Trophoblast cell (in vitro differentiated cells and primary cell): ENCODE results near the gene PITRM1.
A peak's percentile ranks its signal among the peaks of the same experiment; 100 is the strongest.

Experiments
- DNase-seq, 2 donors: peaks; one replicate each; pipeline ENCODE4 v3.0.0-alpha.2; 2016
- H2AFZ ChIP-seq: 2 replicates; pipeline ENCODE4 v1.6.1; 2013; ENCODE audit warnings: low read length, moderate library complexity, mild to moderate bottlenecking; ENCODE audit not compliant: insufficient read depth, poor library complexity
- H2AK5ac ChIP-seq: 2 replicates; pipeline ENCODE4 v1.6.1; 2013; ENCODE audit warnings: mild to moderate bottlenecking, low read length
- H2BK120ac ChIP-seq: 2 replicates; pipeline ENCODE4 v1.6.1; 2013; ENCODE audit warnings: low read length, mild to moderate bottlenecking, moderate library complexity; ENCODE audit not compliant: insufficient read depth, poor library complexity
- H2BK12ac ChIP-seq: 2 replicates; pipeline ENCODE4 v1.6.1; 2013; ENCODE audit warnings: mild to moderate bottlenecking, low read length, moderate library complexity
- H2BK5ac ChIP-seq: 2 replicates; pipeline ENCODE4 v1.6.1; 2013; ENCODE audit warnings: low read length, low read depth, moderate library complexity, mild to moderate bottlenecking; ENCODE audit not compliant: poor library complexity
- H3K14ac ChIP-seq: 2 replicates; pipeline ENCODE4 v1.6.1; 2013; ENCODE audit warnings: mild to moderate bottlenecking, low read length
- H3K18ac ChIP-seq: 2 replicates; pipeline ENCODE4 v1.6.1; 2013; ENCODE audit warnings: mild to moderate bottlenecking, low read length
- H3K23ac ChIP-seq: 2 replicates; pipeline ENCODE4 v1.6.1; 2013; ENCODE audit warnings: low read length
- H3K27ac ChIP-seq: 2 replicates; pipeline ENCODE4 v1.5.1; 2013; ENCODE audit warnings: low read depth, mild to moderate bottlenecking, inconsistent platforms, low read length, moderate library complexity
- H3K27me3 ChIP-seq: 2 replicates; pipeline ENCODE4 v1.6.1; 2013; ENCODE audit warnings: inconsistent platforms, mild to moderate bottlenecking, low read length, moderate library complexity; ENCODE audit not compliant: insufficient read depth
- H3K36me3 ChIP-seq, 2 experiments: 1 replicate in 1 of 2; 2 replicates in 1 of 2; pipeline ENCODE4 v1.6.1; 2013; ENCODE audit warnings: low read length in 2 of 2, mild to moderate bottlenecking in 2 of 2, moderate library complexity in 1 of 2; ENCODE audit not compliant: insufficient read depth in 2 of 2, control insufficient read depth in 1 of 2
- H3K4ac ChIP-seq: 2 replicates; pipeline ENCODE4 v1.6.1; 2013; ENCODE audit warnings: low read depth, mild to moderate bottlenecking, low read length, moderate library complexity
- H3K4me1 ChIP-seq, 2 experiments: 1 replicate in 1 of 2; 2 replicates in 1 of 2; pipeline ENCODE4 v1.6.1; 2013; ENCODE audit warnings: low read length in 2 of 2, mild to moderate bottlenecking in 2 of 2, moderate library complexity in 1 of 2; ENCODE audit not compliant: insufficient read depth in 2 of 2, control insufficient read depth in 1 of 2
- H3K4me2 ChIP-seq: 2 replicates; pipeline ENCODE4 v1.6.1; 2013; ENCODE audit warnings: inconsistent platforms, mild to moderate bottlenecking, low read length, moderate library complexity
- H3K4me3 ChIP-seq: 2 replicates; pipeline ENCODE4 v1.5.1; 2013; ENCODE audit warnings: mild to moderate bottlenecking, low read depth, low read length, inconsistent platforms
- H3K79me1 ChIP-seq: one replicate; pipeline ENCODE4 v1.6.1; 2013; ENCODE audit warnings: low read length
- H3K79me2 ChIP-seq: 2 replicates; pipeline ENCODE4 v1.6.1; 2013; ENCODE audit warnings: low read length, mild to moderate bottlenecking; ENCODE audit not compliant: control insufficient read depth, insufficient read depth, poor library complexity
- H3K9ac ChIP-seq: 2 replicates; pipeline ENCODE4 v1.6.1; 2013; ENCODE audit warnings: mild to moderate bottlenecking, low read length
- H3K9me3 ChIP-seq: 2 replicates; pipeline ENCODE4 v1.6.1; 2013; ENCODE audit warnings: low read depth, mild to moderate bottlenecking, control low read depth, inconsistent platforms, low read length; ENCODE audit not compliant: insufficient read depth
- H4K12ac ChIP-seq: 2 replicates; pipeline ENCODE4 v1.6.1; 2013; ENCODE audit warnings: low read depth, mild to moderate bottlenecking, low read length, moderate library complexity
- H4K8ac ChIP-seq: 2 replicates; pipeline ENCODE4 v1.6.1; 2013; ENCODE audit warnings: low read depth, mild to moderate bottlenecking, low read length, moderate library complexity
- H4K91ac ChIP-seq: one replicate; pipeline ENCODE4 v1.6.1; 2013; ENCODE audit warnings: low read depth, mild to moderate bottlenecking, low read length, moderate library complexity
- WGBS: extraction: QIAGEN DNeasy Blood & Tissue Kit; methylation state at CpG from one replicate; pipeline ENCODE4 v1.1.7; 2013; ENCODE audit warnings: missing lambda C conversion rate; ENCODE audit not compliant: insufficient read length, insufficient coverage; ENCODE audit errors: extremely low coverage; 5-methylcytosine and 5-hydroxymethylcytosine counted together

Gene PITRM1

GRCh38 chr10:3166496-3167290 is 5.9 kb downstream of the PITRM1 start:
- Histone ChIP-seq H3K4me2 (no peak overlapping the region), H3K9me3 (peaks cover 3% of the 10 kb centered on the region)

DNA sequence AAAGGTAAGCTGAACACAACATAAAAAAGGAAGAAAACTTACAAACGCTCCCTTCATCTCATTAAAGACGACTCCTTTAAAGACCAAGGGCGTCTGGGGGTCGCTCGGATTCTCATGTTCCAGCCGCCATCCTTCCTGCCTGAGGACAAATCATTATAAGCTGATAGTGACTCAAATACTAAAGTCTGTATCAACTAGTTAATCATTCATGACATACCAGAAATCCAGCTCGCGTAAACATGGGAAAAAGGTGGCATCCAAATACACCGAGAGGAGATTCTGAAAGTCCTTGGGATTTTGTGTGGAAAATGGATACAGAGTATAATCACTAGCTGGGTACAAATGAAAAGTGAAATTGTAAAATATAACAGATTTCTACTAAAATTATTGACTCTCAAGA is 7.4 kb downstream of the PITRM1 start:
- Histone ChIP-seq H3K23ac (no peak overlapping the region), H3K27ac (no peak overlapping the region), H4K8ac (no peak overlapping the region), H4K91ac (no peak overlapping the region), H3K9ac (no peak overlapping the region), H3K4ac (no peak overlapping the region), H3K79me1 (no peaks in the 10 kb centered on the region), H3K18ac (no peak overlapping the region), H4K12ac (no peak overlapping the region), H2BK12ac (no peak overlapping the region), H3K79me2 (no peaks in the 10 kb centered on the region), H3K14ac (no peak overlapping the region), H3K36me3 (peaks cover 50 to 51% of the 10 kb centered on the region in 2 experiments), H3K27me3 (no peaks in the 10 kb centered on the region), H2AFZ (no peak overlapping the region), H2BK5ac (no peak overlapping the region), H3K4me1 (no peaks in the 10 kb centered on the region), H2BK120ac (no peak overlapping the region), H3K4me2 (no peak overlapping the region), H3K4me3 (no peak overlapping the region), H3K9me3 (peaks cover 3% of the 10 kb centered on the region), H2AK5ac (no peak overlapping the region)
- no CpG with 5 or more reads among the region's 9 CpGs for WGBS
- no peak for DNase-seq

More at GRCh38 chr10:3166496-3167290, 5.9 kb downstream of the PITRM1 start:
- Histone ChIP-seq H3K14ac (no peak overlapping the region), H3K79me1 (no peaks in the 10 kb centered on the region), H2BK120ac (no peak overlapping the region), H3K4ac (no peak overlapping the region), H2BK5ac (no peak overlapping the region), H3K4me3 (no peak overlapping the region), H3K23ac (no peak overlapping the region), H3K27ac (no peak overlapping the region), H4K8ac (no peak overlapping the region), H3K18ac (no peak overlapping the region), H3K79me2 (no peaks in the 10 kb centered on the region), H3K4me1 (no peaks in the 10 kb centered on the region), H3K27me3 (no peaks in the 10 kb centered on the region), H3K9ac (no peak overlapping the region), H2AK5ac (no peak overlapping the region), H3K36me3 (peaks cover 44% of the 10 kb centered on the region in 2 experiments), H2BK12ac (no peak overlapping the region), H4K12ac (no peak overlapping the region), H4K91ac (no peak overlapping the region), H2AFZ (no peak overlapping the region)
- DNase-seq, result peak; percentile 77 to 91
- 100% methylated on average over 1 of the region's 10 CpGs for WGBS

- Histone ChIP-seq H2BK12ac (no peak overlapping the region), H2AK5ac (no peak overlapping the region), H3K27me3 (no peaks in the 10 kb centered on the region), H3K14ac (no peak overlapping the region), H3K36me3 (peaks cover 48 to 50% of the 10 kb centered on the region in 2 experiments), H3K18ac (no peak overlapping the region), H3K79me1 (no peaks in the 10 kb centered on the region), H3K79me2 (no peaks in the 10 kb centered on the region), H2BK5ac (no peak overlapping the region), H3K4me3 (no peak overlapping the region), H3K23ac (no peak overlapping the region), H3K4me2 (no peak overlapping the region), H3K4ac (no peak overlapping the region), H3K9ac (no peak overlapping the region), H4K8ac (no peak overlapping the region), H4K12ac (no peak overlapping the region), H2BK120ac (no peak overlapping the region), H3K27ac (no peak overlapping the region), H4K91ac (no peak overlapping the region), H3K9me3 (peaks cover 3% of the 10 kb centered on the region), H2AFZ (no peak overlapping the region), H3K4me1 (no peaks in the 10 kb centered on the region)
- no CpG with 5 or more reads among the region's 9 CpGs for WGBS
- no peak for DNase-seq
These were observed 8.7 kb downstream of the PITRM1 start for GRCh38 chr10:3163879-3164278.

DNA sequence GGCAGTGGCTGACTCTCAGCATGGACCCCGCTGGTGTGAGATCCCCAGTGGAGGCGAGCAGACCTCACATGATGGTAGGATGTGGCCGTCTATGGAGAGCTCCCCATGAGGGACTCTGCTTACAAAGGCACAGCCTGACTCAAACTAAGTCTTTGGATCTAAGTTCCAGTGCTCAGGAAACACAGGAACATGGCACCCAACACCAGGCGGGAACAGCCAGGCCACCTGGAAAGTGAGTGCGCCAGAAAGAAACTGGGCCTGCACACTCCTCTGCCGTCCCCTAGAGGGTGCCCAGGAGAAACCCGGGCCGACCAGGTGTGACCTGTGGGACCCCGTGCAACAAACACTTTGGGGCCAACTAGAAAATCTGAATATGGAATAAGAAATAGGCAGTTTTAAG is 10.0 kb downstream of the PITRM1 start:
- Histone ChIP-seq H3K79me1 (no peaks in the 10 kb centered on the region), H3K4me2 (no peak overlapping the region), H3K23ac (no peak overlapping the region), H3K18ac (no peak overlapping the region), H3K4me1 (no peaks in the 10 kb centered on the region), H3K36me3 (peaks cover 44 to 52% of the 10 kb centered on the region in 2 experiments), H3K9ac (no peak overlapping the region), H4K91ac (no peak overlapping the region), H2AFZ (no peak overlapping the region), H3K9me3 (peaks cover 2% of the 10 kb centered on the region), H3K79me2 (no peaks in the 10 kb centered on the region), H3K14ac (no peak overlapping the region), H4K8ac (no peak overlapping the region), H3K27ac (no peak overlapping the region), H3K27me3 (no peaks in the 10 kb centered on the region), H3K4me3 (no peak overlapping the region), H3K4ac (no peak overlapping the region), H2BK5ac (no peak overlapping the region), H4K12ac (no peak overlapping the region), H2BK12ac (no peak overlapping the region), H2AK5ac (no peak overlapping the region), H2BK120ac (no peak overlapping the region)
- no peak for DNase-seq
- WGBS, result no CpG with 5 or more reads among the region's 9 CpGs
